GM18502 (cell line): ENCODE data around the gene BIN1.

Experiments used
- ATAC-seq: cut with Tn5 transposase; IDR thresholded peaks from one replicate; pipeline ENCODE4 v1.9.1; 2021; ENCODE audit warnings: mild to moderate bottlenecking; ENCODE audit not compliant: unreplicated experiment, poor library complexity

BIN1 gene

DNA sequence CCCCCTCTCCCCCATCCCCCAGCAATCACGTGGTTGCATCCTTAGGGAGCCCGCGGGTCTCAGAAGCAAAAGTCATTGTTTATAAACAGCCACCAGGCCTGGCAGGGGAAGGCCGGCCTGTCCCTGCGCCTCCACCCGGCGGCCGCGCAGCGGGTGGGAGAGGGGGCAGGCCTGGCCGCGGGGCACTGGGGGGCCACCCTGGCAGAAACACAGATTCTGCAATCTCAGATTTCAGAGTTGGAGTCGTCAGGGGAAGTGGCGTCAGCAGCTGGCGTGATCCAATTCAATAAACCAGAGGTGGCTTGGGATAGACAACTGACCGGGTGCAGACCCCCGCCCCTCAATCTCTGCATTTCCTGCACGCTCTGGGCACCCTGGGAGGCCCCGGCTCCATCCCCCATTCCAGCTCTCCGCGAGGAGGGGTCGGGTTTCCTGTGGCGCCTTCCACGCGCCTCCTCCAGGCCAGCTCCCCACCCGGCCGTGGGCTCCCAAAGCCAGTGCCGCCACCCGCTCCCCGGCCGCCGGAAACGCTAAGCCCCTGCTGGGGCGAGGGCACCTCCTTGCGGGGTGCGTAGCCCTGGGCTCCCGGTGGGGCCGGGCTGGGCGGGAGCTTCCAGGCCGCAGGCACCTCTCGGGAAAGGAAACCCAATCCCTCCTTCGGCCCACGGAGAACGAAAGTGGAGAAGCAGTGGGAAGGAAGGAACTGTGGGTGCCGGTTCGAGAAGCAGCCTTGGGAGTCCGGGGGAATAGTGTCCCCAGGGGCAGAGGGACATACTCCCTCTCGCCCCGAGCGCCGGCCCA lies 1.1 kb downstream of the BIN1 start:
- ATAC-seq: no peak

DNA sequence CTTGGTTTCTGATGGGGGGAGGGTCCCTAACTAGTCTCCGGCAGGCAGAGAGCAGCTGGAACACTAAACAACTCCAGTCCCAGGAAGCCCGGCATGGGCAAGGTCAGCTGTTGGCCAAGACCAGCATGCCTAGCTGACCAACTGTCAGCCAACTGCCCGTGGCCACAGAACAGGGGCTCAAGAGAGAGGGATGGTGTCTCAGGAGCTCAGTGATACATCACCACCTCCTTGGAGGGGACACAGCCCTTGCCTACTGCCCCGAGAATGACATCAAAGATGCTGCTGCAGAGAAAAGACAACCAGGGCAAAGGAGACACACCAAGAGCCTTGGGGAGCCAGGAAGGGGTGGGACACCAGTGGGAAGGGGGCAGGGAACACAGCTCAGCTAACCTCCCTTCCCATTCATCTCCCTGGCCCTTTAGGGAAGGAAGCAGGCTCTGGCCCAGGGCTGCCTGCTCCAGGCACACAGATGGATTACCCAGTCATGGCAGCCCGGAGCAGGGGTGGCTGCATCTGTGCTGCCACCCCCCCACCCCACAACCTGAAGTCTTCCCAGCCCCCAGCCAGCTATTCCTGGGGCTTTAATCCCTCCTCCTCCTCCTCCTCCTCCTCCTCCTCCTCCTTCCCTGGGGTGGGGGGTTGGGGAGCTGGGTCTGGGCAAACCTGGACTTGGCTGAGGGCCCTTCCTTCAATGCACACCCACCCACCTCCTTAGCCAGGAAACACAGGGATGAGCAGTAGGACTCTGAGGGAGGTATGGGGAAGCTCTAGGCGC lies 1.9 kb downstream of the BIN1 start:
- no peak for ATAC-seq

DNA sequence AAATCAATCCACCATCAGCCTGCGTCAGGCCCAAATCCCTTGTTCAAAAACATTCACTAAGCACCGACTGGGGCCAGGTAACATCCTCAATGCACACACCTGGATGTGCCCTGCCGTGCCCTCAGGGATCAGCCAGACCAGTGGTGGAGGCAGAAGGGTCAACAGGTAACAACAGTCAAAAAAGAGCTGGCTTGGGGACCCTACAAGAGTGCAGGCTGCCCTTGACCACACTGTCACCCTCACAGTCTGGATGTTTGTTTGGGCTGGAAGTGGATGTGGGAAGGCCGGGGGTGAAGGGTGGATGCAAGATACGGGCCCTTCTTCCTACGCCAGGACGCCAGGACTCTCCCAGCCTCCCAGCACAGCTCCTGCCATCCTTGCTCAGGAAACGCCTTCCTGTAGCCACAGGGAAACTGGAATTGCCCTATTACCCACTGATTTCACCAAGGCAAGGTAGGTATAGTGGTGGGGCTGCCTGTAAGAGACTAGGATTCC lies 2.7 kb downstream of the BIN1 start:
- ATAC-seq: no peak

DNA sequence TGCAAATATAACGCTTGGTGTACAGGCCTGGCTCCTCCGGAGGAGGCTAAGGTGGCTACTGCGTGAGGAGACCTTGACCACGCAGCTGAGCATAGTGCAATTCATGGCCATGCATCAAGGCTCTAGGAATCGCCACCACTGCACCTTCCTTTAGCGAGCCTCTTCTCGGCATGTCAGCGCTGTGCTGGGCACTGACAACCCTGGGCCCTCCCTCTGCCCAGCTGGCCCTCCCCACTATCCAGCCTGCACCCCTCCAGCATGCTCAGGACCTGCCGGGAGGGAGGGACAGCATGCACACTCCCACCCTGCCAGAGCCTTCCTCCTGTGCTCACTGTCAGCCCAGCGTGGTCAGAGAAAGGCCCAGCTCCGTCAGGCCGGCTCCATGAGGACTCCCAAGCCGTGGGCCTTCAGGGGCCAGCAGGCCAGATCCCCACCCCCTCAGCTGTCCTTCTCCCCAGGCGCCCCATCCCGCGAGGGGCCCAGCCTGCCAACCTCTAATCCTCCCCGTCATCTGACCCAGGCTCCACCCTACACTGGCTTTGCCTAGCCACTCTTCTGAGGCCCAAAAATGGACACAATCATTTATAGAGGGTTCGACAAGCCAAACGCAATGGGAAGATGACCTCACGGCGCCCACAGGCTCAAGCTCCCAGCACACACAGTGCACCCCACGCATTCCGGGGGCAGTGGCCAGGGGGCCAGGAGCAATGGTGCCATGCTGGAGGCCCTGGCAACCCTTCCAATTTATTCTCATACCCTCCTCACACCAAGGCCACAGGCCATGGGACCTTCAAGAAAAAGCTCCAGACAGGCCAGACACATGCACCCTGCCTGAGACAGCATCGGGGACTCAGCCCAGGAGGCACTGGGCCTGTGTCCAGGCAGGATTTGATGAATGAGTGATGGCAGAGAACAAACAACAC lies 3.5 kb downstream of the BIN1 start:
- ATAC-seq: no peak

DNA sequence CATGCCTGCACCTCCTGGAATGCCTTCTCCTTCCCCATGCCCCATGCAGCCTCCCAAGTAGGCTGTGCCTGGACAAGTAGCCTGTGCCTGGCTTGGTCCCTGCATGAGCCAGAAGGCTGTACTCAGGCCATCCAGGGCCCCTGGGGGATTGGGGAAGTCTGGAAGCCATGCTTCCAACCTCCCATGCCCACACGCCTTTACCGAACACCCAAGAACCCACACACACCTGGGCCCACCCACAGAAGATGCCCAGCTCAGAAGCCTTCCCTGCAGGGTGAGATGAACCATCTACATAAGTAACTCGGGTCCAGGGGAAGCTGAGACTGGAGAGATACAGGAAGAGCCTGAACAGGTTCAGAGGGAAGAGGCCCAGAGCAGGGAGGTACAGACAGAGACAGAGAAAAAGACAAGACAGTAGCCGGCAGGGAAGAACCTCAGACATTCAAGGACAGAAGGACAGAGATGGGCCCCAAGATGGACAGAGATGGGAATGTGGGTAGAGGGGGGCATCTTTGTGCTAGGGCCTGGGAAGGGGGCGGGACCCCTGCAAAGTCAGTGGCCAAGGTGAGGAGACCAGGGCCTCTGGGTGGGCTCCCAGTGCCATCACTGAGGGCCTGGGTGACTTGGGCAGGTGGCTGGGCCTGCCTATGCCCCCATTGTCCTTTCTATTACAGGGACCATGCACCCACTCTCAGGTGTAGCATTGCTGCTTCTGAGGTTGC lies 4.3 kb downstream of the BIN1 start:
- ATAC-seq: no peak

DNA sequence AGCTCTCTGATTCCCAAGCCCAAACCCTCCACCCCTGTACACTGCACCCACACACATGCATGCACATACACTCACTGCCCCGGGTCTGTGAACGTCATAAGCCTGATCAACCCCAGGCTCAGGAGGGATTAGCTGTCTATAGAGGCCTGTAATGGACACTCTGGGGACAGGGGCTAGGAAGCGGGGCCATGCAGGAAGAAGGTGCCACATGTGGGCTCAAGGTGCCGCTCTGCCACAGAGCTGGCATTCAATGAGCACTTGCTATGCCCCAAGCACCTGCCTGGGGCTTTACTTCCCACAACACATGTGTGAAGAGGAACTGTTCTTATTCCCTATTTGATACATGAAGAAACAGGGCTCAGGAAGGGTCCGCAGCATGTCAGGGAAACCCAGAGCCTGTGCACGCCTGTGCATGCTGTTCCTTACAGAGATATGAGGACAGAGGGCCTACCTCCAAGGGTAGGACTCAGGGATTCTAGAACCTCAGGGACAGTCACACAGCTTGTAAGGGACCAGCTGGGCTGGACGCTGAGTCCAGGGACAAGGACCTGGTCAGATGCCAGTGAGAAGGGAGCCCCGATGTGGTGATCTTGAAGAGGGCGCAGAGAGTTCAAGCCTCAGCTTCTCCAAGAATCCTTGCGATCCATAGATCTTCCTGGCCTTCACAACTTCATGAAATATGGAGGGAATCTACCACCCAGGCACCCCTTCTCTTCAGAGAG lies 5.0 kb downstream of the BIN1 start:
- no peak for ATAC-seq

DNA sequence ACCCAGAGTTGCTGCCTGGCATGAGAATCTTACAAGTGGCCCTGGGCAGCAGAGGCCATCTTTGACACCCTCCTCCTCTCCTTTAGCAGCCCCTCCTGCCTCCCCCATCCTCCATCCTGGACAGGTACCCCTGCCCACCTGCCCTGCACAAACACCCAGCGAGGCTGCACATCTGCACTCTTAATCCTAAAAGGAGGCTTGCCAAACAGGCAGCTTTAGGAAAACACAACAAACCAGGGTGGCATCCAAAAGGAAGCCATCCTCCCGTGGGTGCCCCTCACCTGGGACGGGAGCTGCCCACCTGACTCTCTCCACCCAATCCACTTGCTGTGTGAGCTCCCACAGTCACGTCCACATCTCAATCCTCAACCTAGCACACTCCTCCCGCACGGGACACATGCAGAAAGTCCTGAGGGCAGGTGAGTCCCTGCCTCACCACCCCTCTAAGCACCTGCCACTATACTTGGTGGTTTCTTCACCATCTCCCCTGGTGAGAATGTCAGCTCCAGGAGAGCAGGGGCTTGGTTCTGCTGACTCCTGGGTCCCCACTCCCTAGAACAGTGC lies 5.8 kb downstream of the BIN1 start:
- no peak for ATAC-seq

DNA sequence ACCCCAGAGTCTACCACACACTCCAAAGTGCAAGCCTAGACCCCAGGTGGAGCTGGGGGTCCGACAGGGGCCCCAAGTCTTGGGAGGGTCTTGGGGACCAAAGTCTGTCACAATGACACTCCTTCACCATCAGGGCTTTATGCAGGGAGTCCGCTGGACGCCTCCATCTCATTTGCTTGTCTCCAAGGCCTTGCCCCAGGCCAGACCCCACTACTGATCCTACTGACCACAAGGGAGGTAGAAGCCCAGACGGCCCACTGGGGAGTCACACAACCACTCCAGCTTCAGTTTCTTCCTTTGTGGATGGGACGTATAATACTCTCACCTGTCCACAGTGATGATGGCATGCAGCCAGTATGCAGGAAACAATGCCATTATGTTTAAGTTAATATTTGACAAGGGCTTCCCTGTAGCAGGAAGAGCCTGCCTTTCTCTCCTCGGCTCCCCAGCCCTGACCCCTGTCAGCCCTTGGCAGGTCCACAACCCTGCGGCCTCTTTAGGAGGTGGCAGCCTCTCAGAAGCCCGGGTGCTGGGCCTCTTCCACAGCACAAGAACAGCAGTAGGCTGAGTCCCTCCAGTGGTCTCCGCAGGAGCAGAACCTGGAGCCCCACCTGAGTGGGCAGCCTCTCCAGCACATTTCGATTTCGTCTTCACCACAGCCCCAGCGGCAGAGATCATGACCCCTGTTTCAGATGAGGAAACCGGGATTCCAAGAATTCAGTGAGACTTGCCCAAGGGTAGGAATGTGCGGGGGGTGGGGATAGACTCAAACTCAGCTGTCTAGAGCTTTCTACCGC lies 6.5 kb downstream of the BIN1 start:
- ATAC-seq: no peak

DNA sequence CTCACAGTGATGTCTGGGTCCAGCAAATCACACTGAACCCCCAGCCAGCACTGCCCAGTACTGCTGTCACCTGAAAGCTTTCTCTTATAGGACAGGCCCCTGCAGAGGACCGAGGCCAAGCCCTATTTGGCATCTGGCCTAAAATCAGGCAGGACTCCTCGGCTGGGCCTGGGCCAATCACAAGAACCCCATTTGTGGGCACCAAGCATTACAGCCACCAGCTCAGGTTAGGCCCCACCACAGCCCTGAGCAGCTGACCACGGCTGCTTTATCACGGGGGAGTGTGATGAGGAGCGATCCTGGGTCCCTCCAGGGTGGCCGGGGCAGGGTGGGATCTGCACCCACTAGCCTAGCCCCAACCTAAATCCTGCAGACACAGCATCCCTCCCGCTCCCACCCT lies 8.2 kb downstream of the BIN1 start:
- ATAC-seq: no peak

DNA sequence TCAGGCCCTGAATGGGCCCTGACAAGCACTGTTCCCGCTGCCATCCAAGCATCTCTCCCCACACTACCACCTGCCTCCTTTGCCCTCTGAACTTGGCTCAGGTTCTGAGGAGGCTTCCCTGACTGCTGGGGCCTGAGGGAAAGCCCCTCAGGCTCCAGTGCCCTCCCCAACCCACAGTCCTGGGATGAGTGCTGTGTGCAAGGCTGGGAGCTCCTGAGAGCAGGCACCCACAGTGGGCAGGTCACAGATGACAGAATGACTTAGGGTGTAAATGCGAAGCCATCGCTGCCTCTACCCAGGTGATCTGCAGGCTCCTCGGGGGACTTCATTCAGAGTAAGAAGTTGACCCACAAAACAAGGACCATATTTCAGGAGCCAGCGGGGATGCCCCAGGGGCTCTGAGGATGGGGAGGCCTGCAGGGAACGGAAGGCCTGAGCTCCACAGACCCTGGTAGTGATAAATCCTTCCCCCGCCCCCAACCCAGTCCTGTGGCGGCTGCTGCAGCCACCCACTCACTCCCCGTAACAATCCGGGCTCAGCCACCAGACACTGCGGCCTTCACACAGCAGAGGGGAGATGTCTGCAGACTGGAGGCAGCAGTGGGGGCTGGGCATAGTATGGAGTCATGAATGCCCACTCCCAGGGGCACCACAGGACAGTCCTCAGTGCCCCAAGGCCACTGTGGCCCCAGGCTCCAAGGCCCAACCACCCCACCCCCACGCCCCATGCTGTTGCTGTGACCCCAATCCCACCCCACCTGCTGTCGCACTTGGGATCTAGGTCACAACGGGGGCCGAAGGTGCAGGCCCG lies 8.9 kb downstream of the BIN1 start:
- no peak for ATAC-seq

DNA sequence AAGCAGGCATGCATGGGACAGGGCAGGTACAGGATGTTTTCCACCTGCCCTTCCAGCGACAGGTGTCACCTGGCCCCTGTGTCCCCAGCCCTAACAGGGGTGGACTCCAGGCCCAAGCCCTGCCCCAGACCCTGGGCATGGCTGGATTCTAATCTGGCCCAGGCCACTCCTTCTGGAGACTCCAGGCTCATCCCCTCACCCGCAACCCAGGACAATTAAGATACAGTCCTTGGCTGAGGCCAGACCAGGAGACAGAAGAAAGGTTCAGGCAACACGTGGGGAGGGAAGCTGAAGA lies 9.5 kb downstream of the BIN1 start:
- ATAC-seq: no peak

DNA sequence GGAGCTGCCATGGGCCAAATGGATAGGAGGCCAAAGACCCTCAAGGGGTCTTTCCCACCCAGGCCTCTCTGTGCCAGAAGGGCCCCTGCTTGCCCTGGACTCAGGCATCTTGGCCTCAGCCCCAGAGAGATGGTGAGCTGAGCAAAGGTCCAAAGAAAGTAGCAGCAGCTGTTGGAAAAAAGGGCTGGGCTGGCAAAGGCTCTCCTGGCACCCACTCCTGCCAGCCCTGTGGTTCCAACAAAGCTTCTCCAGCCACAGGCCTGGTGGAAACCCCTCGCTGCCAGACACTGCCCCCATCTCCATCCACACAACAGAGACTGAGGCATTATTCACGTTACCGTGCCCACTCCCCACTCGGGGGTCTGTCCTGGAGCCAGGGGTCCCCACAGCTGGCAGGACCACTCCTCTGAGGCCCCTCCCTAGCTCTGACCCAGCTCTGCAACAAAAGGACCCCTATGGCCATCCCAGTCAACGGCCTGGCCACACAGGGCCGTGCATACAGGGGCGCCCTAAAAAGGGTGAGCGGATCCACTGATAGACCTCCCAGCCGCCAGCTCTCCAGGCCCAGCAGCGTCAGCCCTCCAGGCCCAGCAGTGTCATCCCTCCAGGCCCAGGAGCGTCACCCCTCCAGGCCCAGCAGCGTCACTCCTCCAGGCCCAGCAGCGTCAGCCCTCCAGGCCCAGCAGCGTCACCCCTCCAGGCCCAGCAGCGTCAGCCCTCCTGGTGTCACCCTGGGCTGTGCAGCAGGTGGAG lies 10.1 kb downstream of the BIN1 start:
- ATAC-seq: no peak

DNA sequence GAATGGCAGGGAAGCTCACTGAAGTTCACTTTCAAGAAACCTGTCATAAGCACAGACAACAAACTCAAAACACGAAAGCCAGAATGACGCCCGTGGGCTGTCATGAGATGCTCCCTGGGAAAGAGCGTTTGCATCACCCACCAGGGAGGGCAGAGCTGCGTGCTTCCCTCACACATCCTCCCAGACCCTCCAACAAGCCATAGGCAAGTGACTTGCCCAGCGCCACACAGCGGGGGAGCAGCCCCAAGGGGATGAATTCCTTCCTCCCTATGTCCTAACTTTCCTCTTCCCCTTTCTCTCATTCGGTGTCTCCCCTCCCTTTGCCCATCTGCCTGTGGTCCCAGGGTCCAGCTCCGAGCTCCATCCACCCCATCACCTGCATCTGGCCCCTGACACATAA lies 10.7 kb downstream of the BIN1 start:
- no peak for ATAC-seq

DNA sequence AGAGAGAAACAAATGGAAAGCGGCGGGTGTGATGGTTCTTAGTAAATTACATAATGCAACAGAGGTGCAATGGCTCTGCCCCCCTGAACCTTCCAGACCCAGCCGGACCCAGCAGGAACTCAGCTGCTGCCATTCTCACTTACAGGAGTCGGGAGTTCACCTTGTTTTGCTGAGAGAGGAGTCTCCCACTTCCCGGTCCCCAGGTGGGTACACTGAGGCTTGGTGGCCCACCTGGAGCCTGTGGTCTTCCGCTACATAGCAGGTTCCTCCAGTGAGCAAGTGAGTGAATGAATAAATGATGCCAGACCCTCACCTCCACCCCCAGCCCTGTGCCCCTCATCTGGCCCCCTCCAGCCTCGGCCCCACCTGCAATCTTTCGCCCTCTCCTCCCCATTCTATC lies 11.2 kb downstream of the BIN1 start:
- no peak for ATAC-seq

DNA sequence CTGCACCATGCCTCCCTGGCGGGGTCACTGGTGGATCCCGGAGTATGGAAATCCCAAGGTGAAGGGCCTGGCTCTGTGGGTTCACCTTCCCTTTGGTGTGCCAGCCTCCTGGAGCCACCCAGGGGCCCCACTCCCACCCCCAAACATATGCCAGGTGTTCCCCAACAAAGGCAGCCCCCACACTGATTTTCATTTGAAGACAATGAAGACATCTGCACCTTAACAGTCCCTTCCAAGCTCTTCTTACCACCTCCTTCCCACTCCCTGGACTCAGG lies 11.7 kb downstream of the BIN1 start:
- no peak for ATAC-seq

DNA sequence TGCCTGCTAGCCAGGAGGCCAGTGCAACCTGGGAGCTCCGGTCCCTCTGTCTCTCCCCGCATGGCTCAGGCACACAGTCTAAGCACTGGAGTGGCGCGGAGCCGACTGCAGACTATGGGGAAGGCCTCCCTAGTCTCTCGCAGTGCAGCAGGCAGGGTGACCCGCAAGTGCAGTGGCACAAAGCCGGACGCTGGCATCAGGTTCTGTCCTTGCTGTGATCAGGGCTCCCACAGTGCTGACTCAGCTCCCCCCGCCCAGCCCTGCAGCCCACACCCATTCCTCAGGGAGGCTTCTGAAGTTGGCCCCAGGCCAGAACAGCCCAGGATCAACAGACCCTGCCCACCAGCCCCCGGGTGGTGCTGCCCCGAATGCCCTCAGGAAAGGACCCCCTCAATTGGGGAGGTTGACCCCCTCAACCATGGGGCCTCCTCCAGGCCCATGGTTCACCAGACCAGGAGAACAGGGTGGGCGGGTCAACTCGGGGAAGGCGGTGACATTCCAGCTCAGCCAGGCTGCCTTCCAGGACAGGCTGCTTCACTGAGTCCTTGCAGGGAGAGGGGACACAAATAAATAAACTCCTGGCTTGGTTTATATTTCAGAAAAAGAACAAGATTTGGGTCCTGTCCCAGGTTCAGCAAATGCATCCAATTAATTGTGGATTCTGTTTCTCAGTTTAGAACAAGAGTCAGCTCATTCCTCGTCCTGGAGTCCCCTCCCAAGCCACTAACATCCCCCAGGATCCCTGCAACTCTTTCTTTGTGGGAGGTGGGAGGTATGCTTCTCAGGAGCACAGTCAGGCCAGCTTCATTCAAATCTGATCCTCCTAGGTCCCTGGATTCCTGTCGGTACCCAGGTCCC lies 12.2 kb downstream of the BIN1 start:
- ATAC-seq: no peak
